Activated T-cell treated with anti-CD3 and anti-CD28 coated beads for 1 hour (primary cell): Measurements from ENCODE around the gene TPM2.

Experiments used
- DNase-seq: peaks from one replicate; pipeline ENCODE4 v3.0.0-alpha.2; 2020; ENCODE audit warnings: low read depth

Gene TPM2

GRCh38 chr9:35679091-35679490 lies 10.6 kb downstream of the TPM2 start:
- DNase-seq: no peak

- no peak for DNase-seq
These were observed 13.9 kb downstream of the TPM2 start for GRCh38 chr9:35675732-35676392.

GRCh38 chr9:35675204-35675603 lies 14.5 kb downstream of the TPM2 start:
- no peak for DNase-seq

- DNase-seq: no peak
These were observed 15.7 kb downstream of the TPM2 start for GRCh38 chr9:35674025-35674361.

- no peak for DNase-seq
These were observed 16.3 kb downstream of the TPM2 start, which contains the start of gene CA9 for GRCh38 chr9:35673132-35674024. Gene CA9 (plus strand): TSS chr9:35673928. CDS start chr9:35673960, 32 bp downstream.

- DNase-seq: no peak
These were observed 20.2 kb downstream of the TPM2 start for GRCh38 chr9:35669331-35670145.

- DNase-seq: no peak
These were observed 21.8 kb downstream of the TPM2 start for GRCh38 chr9:35667939-35668338.

- no peak for DNase-seq
These were observed 23.2 kb downstream of the TPM2 start for GRCh38 chr9:35666549-35666948.

- DNase-seq: no peak
These were observed 23.7 kb downstream of the TPM2 start for GRCh38 chr9:35666045-35666444.

GRCh38 chr9:35665471-35665818 lies 24.3 kb downstream of the TPM2 start:
- DNase-seq: no peak

- DNase-seq: peak; percentile 48
These were observed 24.9 kb downstream of the TPM2 start, which contains the start of gene ARHGEF39 for GRCh38 chr9:35664531-35665470. Gene ARHGEF39 (minus strand): TSS chr9:35665195. CDS start chr9:35665169, 26 bp downstream.

- no peak for DNase-seq
These were observed 27.3 kb downstream of the TPM2 start for GRCh38 chr9:35662437-35662836.

GRCh38 chr9:35661756-35662350 lies 27.9 kb downstream of the TPM2 start:
- no peak for DNase-seq

- DNase-seq: no peak
These were observed 28.7 kb downstream of the TPM2 start for GRCh38 chr9:35660966-35661415.

- no peak for DNase-seq
These were observed 30.4 kb downstream of the TPM2 start for GRCh38 chr9:35659340-35659739.

- DNase-seq: no peak
These were observed 30.8 kb downstream of the TPM2 start for GRCh38 chr9:35658968-35659220.

GRCh38 chr9:35658137-35658967 lies 31.4 kb downstream of the TPM2 start, which contains the start of gene CCDC107:
Gene CCDC107 (plus strand): TSS chr9:35658292. CDS start chr9:35658380, 88 bp downstream.
- DNase-seq: peak; percentile 78

GRCh38 chr9:35657546-35658136 lies 32.1 kb downstream of the TPM2 start, which contains the start of gene RMRP:
Gene RMRP (minus strand): TSS chr9:35658019.
- peak; percentile 67 for DNase-seq

GRCh38 chr9:35656831-35657545 lies 32.7 kb downstream of the TPM2 start:
- DNase-seq: no peak
